ENCODE results near the gene ABTB1. TPM values are rescaled to one million over a fixed set of nuclear protein-coding genes. Genes with fewer than 3 reads are reported as not detected.
A peak's percentile ranks its signal among the peaks of the same experiment; 100 is the strongest.

The ABTB1 gene
- total and polyA plus RNA-seq, 2 of the 13 experiments (the other 11 are each of a cell fraction or from before 2014, with no cell fraction given) = 0.42 to 14.5 TPM

GRCh38 chr3:127673191-127674100 is 694 bp downstream of the ABTB1 start (continued):
- TF ChIP-seq ZBTB7A (CRISPR knock-in tag; IDR thresholded peaks at IDR 0.05) (0 out of 2 replicates have a peak, but pooled peaks have one; percentile 29), YEATS4 (CRISPR knock-in tag; IDR thresholded peaks at IDR 0.05; ENCODE audit: borderline replicate concordance) (no peak), ZNF644 (CRISPR knock-in tag; IDR thresholded peaks at IDR 0.05; ENCODE audit: low read depth) (no peak), PPARG (CRISPR knock-in tag; conservative IDR thresholded peaks at IDR 0.05) (no peak), TGIF2 (CRISPR knock-in tag; IDR thresholded peaks at IDR 0.05) (no peak), ZNF101 (CRISPR knock-in tag; IDR thresholded peaks at IDR 0.05; ENCODE audit: borderline replicate concordance, low read depth) (no peak), SMAD1 (CRISPR knock-in tag; IDR thresholded peaks at IDR 0.05; ENCODE audit: borderline replicate concordance, low read depth) (no peak), MTA3 (CRISPR knock-in tag; IDR thresholded peaks at IDR 0.05) (no peak), NR2F2 (IDR thresholded peaks at IDR 0.05; ENCODE audit: borderline replicate concordance, low read depth) (no peak), CCDC6 (CRISPR knock-in tag; IDR thresholded peaks at IDR 0.05) (0 out of 2 replicates have a peak, but pooled peaks have one; percentile 37), KLF12 (CRISPR knock-in tag; IDR thresholded peaks at IDR 0.05; ENCODE audit: borderline replicate concordance) (no peak), SP4 (CRISPR knock-in tag; IDR thresholded peaks at IDR 0.05) (0 out of 2 replicates have a peak, but pooled peaks have one; percentile 20), FOXA1 (IDR thresholded peaks at IDR 0.05) (no peak), FOXA1 (CRISPR knock-in tag; IDR thresholded peaks at IDR 0.05) (no peak), NAIF1 (CRISPR knock-in tag; IDR thresholded peaks at IDR 0.05; ENCODE audit: borderline replicate concordance) (no peak), AGO1 (IDR thresholded peaks at IDR 0.05; ENCODE audit: low read depth, low read length, poor library complexity, severe bottlenecking) (peak; percentile 31), MAFK (conservative IDR thresholded peaks at IDR 0.05 in 1 of 2, IDR thresholded peaks at IDR 0.05 in 1 of 2; ENCODE audit: low read length in 2 of 2) (0 out of 4 replicates have a peak, but pooled peaks of 1 of the 2 experiments have one; percentile 2), ZNF660 (CRISPR knock-in tag; IDR thresholded peaks at IDR 0.05; ENCODE audit: borderline replicate concordance, low read depth) (no peak), BORCS8-MEF2B (CRISPR knock-in tag; IDR thresholded peaks at IDR 0.05) (no peak), SP140L (CRISPR knock-in tag; IDR thresholded peaks at IDR 0.05; ENCODE audit: borderline replicate concordance) (no peak), BCL6 (CRISPR knock-in tag; IDR thresholded peaks at IDR 0.05) (no peak), ZNF235 (CRISPR knock-in tag; IDR thresholded peaks at IDR 0.05; ENCODE audit: borderline replicate concordance) (no peak), PCBP2 (optimal IDR thresholded peaks at IDR 0.05; ENCODE audit: low read depth, low read length, poor library complexity, severe bottlenecking) (no peak)
- TF ChIP-seq, protein P1, sequence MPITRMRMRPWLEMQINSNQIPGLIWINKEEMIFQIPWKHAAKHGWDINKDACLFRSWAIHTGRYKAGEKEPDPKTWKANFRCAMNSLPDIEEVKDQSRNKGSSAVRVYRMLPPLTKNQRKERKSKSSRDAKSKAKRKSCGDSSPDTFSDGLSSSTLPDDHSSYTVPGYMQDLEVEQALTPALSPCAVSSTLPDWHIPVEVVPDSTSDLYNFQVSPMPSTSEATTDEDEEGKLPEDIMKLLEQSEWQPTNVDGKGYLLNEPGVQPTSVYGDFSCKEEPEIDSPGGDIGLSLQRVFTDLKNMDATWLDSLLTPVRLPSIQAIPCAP (CRISPR knock-in tag; IDR thresholded peaks at IDR 0.05; ENCODE audit: low read depth) = no peak
- TF ChIP-seq, protein P2, sequence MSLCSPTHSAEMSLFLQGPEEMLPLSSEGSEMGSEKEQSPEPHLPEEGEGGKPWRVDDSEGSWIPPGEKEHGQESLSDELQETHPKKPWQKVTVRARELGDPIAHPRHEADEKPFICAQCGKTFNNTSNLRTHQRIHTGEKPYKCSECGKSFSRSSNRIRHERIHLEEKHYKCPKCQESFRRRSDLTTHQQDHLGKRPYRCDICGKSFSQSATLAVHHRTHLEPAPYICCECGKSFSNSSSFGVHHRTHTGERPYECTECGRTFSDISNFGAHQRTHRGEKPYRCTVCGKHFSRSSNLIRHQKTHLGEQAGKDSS (CRISPR knock-in tag; IDR thresholded peaks at IDR 0.05; ENCODE audit: borderline replicate concordance, low read depth) = no peak; the same call in 1 of the 2 replicates
- TF ChIP-seq, protein P3, sequence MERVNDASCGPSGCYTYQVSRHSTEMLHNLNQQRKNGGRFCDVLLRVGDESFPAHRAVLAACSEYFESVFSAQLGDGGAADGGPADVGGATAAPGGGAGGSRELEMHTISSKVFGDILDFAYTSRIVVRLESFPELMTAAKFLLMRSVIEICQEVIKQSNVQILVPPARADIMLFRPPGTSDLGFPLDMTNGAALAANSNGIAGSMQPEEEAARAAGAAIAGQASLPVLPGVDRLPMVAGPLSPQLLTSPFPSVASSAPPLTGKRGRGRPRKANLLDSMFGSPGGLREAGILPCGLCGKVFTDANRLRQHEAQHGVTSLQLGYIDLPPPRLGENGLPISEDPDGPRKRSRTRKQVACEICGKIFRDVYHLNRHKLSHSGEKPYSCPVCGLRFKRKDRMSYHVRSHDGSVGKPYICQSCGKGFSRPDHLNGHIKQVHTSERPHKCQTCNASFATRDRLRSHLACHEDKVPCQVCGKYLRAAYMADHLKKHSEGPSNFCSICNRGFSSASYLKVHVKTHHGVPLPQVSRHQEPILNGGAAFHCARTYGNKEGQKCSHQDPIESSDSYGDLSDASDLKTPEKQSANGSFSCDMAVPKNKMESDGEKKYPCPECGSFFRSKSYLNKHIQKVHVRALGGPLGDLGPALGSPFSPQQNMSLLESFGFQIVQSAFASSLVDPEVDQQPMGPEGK (CRISPR knock-in tag; IDR thresholded peaks at IDR 0.05) = peak; percentile 64; the same call in 1 of the 2 replicates

Data from HepG2 (cell line).